Suppressor macrophage treated with lipopolysaccharide for 4 hours (primary cell): Measurements from ENCODE around the gene SLC35F4.

Experiments
- DNase-seq: peaks from one replicate; pipeline ENCODE4 v3.0.0-alpha.2; 2020

SLC35F4 gene

DNA sequence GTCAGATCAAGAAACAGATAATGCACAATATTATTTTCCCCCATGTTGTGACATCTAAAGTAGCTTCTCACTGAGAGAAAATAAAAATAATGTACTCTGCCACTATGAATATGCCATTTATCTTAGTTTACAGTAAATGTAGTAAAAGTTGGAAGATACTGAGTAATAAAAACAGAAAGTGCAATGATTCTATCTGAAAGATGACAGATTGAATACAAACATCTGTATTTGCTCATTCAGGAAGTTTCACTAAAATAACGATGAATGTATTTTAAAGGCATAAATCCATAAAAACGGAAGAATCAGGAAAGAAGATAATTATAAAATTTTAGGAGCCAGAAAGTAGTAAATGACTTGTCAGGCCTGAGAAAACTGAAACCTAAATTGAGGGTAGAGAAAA is 18.2 kb downstream of the SLC35F4 start:
- no peak for DNase-seq

DNA sequence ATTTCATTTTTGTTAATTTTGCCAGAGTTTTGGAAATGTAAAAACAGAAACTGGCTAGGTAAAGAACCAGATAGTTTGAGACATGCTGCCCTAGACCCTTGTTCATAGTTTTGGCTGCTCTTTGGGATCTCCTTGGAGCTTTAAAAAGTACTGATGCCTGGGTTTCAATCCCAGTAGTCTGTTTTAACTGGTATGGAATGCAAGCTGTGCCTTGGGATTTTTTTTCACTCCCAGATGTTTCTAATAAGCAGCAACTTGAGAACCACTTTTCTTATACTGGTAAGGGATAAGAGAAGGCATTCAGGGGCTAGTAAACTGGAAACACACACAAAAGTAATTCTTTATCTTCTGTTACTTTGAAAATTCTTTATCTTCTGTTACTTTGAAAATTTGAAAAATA is 18.8 kb downstream of the SLC35F4 start:
- DNase-seq, result no peak

DNA sequence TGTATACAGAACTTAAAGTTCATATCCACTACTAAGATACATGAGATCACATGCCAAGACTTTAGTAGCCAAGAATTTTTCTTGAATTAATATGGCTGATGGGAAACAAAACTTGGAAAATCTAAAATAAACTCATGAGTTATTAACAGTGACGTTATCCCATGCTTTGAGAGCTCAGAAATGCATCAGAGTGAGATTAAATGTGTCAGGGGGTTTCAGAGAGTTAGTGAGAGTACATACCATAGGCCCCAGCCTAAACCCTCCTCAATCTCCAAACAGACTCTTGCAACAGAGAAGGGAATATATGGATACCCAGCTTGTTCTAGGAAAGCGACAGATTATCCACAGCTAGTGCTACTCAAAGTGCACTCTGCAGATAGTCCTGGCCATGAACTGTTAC is 19.3 kb downstream of the SLC35F4 start:
- DNase-seq, result no peak

DNA sequence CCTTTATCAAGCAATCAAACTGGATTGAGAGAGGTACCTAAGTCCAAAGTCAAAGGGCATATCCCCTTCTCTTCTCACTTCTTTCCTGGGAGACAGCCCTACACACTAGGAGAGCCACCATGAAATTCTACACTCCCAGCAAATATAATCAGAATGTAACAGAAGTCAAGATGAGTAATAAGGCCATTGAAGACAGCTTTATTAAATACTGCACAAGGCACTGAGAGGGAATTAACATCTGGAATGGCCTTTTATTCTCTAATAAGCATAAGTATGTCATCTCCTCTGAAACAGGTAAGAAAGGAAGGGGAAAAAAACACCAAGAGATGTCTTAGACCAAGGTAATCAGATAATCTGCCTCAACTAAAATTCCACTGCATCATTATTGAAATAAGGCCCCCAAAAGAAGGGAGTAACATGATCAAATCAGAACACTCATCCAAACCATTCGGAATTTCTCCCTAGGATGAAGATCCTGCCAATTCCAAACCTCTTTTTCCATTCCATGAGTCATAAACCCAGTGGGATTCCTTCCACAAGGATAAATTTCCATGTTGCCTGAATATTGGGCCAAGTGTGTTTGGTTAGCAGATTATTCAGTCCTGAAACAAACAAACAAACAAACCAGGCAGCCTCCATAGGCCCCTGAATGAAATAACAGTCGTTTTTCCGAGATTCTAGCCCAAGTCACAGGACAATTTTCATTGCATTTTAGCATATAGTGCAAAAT is 19.9 kb downstream of the SLC35F4 start:
- DNase-seq, result no peak

DNA sequence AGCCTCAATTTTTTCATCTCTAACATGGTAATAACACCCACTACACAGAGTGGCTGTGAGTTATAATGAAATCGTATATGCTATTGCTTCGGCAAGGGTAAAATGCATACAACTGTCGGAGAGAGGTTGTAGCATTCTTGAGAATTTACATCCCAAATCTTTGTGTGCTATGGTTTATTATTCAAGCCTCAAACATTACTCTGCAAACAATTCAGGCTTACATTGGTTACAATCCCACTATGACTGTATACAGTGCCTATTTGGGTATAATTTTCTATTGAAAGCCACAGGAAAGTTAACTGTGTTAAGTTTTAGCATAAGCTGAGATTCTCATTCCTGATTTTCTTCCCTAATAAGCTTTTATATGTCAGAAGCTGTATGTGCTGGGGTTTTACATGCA is 20.6 kb downstream of the SLC35F4 start:
- DNase-seq, result no peak

DNA sequence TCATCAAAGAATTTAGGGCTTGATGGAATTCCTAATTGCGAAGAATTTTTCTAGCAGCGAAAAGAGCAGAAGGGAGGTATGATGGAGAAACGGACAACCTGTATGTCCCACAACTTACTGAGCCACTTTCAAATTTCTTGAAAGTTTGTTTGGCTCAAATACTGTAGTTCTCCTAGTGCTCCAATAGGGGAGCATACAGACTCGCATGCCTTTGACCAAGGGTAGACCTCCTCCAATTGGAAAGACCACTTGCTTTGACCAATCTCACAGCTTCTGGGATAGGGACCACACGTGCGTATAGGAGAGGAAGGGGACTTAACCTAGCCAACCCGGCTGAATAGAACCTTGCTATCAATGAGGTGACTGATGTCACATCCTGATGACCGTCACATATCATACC is 28.6 kb downstream of the SLC35F4 start:
- DNase-seq, result no peak

DNA sequence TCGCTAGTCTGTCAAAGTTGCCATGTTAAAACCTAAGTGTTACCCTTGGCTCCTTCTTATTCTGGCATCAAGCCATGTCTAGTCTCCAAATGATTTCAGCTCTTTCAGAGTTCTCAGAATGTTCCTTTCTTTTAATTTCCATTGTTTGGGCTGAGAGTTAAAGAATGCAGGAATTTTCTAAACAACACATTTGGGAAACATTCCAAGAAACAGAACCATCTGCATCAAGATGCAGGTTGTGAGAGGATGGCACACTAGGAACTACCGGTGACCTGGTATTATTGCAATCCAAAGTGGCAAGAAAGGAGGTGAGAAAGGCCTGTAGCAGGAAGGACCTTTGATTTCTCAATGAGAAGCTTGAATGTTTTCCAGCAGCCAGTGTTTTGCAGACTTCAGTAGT is 30.1 kb downstream of the SLC35F4 start:
- DNase-seq, result no peak

DNA sequence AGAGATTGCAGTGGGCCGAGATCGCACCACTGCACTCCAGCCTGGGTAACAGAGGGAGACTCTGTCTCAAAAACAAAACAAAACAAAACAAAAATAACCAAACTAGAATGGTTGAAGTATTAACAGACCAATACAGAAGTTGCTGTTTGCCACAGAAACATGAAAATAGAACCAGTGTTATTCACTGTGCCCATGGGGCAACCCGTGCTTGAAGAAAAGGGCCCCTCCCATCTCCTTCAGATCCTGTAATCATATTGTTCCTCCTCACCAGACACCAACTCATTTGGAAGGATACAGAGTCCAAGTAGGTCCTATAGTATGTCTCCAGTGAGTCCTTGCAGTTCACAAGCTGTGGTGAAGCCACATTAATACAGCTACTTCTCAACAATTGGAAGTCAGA is 30.9 kb downstream of the SLC35F4 start:
- no peak for DNase-seq

DNA sequence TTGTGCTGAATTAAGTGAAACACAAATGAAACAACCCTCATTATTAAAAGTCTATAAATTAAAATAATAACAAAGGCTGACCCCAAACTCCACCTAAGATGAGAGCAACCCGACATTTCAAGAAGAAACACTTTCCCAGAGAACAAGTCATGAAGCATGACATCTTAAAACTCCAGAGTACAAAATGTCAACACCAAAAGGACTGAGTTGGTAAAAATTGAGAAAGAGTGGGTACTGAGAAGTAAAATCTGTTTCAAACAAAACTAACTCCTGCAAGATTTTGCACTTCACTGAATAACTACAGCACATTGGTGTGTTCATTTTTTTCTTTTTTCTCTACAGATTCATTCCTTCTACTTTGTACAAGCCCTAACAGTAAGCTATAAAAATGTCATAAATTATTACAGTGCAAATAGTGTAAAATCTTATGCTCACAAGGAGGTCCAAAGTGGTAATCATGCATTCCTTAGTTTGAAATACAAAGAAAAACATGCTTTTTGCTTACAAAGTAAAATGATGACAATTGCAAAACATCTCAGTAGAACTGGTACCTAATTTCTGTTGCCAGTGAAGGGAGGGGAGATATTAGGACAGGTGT is 31.8 kb downstream of the SLC35F4 start:
- DNase-seq, result no peak

DNA sequence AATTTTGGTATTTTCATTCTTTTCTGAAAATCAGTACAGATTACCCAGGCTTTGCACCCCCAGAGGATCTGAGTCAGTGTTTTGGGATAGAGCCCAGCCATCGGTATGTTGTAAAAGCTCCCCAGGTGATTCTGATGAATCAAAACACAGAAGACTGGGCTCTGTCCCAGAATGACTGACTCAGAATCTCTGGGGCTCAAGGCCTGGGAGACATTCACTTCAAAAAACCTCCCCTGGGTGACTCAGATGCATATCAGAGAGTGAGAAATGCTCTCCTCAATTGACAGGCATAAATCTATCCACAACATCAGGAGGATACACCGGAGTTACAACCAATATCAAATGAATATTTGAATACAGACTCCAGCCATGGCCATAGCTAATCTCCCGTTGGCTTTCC is 32.6 kb downstream of the SLC35F4 start:
- no peak for DNase-seq

DNA sequence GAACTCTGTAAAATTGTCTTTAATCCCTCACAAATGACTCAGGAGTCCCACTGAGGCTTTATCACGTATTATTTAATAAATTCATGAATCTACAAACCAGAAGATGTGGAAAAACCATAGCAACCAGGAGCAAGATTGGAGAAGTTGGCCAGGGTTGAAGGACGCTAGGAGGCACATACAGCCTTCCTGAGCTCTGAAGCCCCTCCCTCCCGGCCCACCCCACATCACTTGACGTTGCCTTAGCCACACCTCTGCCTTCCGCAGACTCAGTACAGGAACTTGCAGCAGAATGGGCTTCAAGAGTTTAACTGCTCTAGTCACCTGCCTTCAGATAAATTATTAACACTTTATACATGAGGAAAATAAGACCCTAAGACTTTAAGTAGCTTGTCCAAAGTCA is 33.9 kb downstream of the SLC35F4 start:
- no peak for DNase-seq

DNA sequence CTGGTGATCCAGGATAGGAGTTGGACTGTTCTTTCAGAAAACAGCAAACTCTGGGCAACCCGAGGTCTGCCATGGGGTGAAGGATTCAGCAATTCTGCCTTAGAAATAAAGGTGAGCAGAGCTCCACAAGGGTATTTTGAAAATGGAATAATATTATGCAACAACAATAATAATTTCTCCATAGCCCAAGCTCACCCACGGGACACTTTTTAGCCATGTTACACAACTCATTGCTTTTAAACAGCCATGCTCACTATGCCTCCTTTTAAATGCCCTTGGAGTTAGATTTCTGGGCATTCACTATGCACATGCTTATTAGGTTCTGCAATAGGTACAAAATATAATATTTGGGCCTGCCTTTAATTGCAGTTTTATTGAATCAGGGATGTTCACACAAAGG is 37.2 kb downstream of the SLC35F4 start:
- no peak for DNase-seq

DNA sequence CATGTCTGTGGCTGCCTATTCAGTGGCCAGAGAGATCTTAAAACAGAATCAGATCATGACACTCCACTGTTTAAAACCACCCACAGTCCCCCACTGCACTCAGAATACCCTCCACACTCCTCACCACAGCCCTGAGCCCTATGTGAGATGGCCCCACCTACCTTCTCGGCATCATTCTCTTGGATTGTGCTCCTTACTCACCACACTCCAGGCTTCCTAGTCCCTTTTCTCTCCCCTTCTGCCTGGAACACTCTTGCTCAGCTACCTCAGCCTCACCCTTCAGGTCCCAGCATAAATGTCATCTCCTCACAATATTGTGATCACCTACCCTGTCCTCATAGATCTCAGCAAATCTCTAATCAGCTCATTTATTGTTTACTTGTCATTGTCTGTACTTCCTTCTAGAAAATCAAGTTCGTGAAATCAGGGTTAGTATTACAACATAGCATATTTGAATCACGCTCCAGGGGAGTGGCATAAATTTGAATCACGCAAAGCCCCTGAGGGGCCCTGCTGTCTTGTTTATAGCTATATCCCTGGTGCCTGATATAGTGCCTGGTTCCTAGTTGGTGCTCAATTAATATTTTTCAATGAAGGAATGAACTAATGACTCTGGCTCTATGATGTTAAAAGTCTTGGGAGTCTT is 42.8 kb downstream of the SLC35F4 start:
- no peak for DNase-seq

DNA sequence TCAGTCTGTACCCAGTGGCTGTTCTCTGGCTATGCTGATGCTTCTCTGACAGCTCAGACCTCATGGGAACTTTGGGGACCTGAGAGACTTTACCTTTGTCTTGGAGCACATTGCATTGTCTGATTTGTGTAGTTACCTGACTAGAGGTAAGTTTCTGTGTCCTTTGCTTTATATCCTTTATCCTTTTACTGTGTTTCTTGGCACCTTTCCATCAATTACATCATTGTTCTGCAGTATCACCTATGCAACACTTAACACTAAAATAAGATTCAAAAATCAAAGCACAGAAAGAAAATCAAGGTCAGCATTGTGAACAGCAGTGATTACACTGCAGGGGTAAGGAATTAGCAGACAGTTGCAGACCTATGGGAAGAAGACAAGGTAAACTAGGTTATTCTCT is 43.8 kb downstream of the SLC35F4 start:
- DNase-seq, result no peak

DNA sequence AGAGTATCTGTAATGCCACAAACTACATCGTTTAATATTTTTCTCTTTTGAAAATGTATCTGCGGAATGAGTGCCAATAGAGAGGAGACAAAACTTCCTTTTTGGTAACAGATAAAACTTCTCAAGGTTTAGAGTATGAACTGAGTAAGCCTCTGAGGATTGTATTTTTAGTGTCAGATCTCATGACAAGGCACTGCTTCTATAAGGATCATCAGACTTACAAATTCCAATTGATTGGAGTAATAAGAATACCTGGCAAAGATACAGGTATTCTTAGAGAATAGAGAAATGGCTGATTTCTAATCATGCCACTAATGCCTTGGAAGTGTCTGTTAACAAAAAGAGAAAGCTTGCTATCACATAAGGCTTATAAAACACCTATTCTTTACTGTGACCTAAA is 45.3 kb downstream of the SLC35F4 start:
- DNase-seq, result no peak

DNA sequence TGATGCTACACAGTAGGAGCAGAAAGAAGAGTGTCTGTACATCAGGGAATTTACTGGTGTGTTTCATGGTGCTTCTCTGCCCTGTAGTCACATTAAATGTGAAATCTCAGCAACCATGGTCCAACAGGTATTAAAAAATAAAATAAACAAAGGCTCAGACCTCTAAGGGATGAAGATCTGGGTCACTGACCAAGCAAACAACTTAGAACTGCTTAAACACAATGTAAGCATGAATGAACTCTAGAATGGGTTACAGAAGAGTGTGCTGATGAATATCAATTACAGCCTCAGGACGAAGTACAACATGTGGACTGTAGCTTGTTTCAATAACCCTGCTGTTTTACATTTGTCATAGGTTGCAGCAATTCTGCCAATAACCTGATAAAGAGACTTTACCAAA is 47.4 kb downstream of the SLC35F4 start:
- no peak for DNase-seq

DNA sequence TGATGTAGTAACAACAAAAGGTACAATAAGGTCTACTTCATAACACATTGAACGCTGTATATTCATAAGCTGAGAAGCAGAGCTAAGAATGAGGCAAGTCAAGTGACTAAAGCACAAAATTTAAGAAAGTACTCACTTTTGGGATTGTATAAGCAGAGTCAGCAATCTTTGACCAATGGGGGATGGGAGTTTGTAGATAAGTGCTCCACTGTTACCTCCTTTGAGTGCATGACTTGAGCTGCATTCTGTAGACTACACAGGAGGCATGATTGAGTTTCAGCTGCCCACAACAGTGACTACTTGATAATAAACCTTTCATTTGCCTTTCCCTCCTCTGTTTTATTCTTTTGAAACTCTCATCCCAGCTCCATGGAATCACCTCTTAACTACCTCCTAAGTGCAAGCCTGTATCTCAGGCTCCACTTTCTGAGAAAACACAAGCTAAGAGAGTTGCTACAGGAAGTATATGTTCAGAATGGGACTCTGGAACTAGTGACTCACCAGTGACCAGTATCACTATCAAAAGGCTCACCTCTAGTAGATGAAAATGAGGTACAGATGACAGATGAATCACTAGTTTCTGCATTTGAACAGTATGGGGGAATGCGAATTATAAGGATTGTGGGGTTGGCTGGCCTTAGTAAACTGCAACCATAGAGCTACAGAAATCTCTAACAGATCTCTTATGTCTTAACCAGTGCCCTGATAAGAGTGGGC is 49.2 kb downstream of the SLC35F4 start:
- DNase-seq, result no peak

DNA sequence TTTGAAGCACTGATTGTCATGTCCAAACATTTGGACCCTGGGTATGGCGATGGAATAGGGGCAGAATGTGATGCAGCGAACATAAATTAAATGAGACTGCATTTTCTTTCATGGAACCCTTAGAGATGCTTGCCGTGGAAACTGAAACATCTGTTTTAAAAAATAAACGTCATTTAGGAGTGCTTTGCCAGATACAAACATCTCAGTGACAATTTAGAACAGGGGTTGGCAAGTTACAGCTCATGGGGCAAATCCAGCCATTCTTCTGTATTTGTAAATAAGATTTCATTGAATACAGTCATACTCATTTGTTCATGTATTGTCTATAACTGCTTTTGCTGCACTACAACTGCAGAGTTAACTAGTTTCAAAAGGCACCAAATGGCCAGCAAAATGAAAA is 51.2 kb downstream of the SLC35F4 start:
- no peak for DNase-seq

DNA sequence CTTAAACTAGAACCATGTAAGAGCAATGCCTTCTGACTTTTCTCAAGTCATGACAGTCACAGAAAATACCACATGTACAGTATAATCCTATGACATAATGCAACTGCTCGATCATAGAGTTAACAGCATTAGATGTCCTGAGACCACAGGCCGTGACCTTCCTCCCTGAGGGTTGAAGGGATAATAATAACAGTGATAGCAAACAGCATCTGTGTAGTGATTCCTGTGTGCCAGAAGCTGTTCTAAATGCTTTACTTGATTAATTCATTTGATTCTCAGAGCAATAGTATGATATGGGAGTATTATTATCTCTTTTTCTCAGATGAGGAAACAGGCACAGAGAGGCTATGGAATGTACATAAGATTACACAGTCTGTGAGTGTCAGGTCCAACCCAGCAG is 53.2 kb downstream of the SLC35F4 start:
- DNase-seq, result no peak

DNA sequence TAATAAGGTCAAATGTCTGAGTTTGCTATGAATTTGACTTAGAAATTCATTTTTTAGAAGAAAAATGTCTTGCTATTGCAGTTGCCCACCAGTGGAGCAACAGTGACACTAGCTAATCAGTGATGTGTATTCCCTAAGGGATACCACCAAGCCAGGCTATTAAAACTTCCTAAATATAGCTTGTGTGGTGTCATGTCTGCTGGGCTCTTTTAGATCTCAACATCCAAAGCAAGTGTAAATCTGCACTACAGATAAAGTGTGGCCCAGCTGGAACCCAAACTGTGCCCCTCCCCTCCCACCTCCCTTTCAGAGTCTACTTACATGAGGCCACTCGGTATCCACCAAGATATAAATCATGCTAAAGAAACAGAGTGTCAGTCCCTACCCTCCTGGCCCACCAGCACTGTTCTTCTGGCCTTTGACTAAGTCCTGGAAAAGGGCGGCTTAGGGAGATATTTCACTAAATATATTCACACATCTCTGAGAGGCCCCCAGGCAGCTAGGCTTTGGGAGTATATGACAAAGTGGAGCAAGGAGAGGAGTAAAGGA is 53.8 kb downstream of the SLC35F4 start:
- DNase-seq, result no peak

DNA sequence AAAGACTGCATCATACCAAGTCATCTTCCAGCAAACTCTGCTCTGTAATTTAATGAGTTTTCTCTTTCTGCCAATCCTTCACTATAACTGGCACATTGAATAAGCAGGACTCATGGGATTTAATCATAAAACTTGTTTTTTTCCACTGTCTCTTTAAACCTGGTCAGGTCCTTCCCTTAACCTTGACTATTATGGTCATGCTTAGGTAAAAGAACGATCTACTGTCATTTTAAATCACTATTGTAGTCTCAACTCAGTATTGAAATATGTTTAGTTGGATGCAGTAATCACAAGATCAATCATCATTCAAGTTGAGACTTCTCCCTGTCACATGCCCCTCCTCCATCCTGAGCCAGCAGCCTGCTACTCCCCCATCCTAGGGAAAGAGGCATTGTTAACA is 56.1 kb downstream of the SLC35F4 start:
- DNase-seq, result no peak

DNA sequence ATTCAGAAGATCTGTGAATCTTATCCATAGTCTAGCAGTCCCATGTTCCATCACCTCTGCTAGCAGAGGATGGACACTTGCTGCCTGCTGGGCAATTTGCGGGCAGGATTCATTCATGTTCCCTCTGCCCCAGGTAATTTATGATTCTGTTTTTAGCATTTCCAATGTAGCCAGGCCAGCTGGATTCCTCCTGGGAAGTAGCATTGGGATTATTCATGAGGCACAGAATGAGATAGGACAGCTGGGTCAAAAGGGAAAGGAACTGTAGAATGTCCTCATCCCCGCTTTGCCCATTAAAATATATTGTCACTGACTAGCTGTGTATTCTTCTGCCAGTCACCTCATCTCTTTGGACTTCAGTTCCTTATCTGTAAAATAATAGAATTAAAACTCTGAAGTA is 68.7 kb downstream of the SLC35F4 start:
- no peak for DNase-seq

DNA sequence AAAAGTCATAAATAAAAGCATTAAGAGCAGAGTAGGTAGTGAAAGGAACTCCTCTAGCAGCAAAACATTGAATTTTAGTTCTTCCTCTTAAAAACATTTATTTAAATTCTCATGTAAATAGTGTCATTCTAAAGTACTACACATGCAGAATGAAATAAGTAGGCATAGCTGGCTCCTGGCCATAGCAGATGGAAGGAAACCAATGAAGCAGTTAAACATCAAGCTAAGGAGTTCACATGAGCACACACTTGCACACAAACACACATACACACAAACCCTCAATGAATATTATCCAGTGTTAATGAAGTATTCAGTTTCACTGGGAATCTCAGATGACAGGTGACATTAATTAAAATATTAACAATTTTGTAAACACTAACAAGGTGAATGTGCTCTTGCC is 69.3 kb downstream of the SLC35F4 start:
- no peak for DNase-seq

DNA sequence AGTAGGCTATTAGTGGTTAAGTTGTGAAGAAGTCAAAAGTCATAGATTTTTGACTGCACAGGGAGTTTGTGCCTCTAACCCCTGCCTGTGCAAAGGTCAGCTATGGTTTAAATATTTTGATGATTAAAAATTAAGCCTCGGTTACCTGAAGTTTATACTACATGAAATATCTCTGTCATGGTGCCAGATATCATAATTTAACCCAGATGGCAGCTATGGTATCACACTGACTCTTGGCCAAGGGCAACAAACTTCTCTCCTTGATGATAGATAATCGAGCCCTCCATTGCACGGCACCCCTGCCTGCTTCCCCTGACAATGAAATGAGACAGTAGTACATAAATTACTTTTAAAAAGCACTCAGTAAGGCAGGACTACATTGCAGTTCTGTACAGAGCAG is 80.8 kb downstream of the SLC35F4 start:
- DNase-seq, result no peak
